CD4-positive, alpha-beta T cell treated with Interleukin-6 for 4 hours (primary cell): Measurements from ENCODE around the gene OR4C12.
"Not testable (repeated sequence)": the region's sequence is repeated elsewhere in the genome, so short reads cannot be mapped to it uniquely, and the experiment has no call there.

Source experiments
- DNase-seq: peaks from one replicate; pipeline ENCODE4 v3.0.0-alpha.2; 2020; ENCODE audit warnings: mixed read lengths

OR4C12 gene

DNA sequence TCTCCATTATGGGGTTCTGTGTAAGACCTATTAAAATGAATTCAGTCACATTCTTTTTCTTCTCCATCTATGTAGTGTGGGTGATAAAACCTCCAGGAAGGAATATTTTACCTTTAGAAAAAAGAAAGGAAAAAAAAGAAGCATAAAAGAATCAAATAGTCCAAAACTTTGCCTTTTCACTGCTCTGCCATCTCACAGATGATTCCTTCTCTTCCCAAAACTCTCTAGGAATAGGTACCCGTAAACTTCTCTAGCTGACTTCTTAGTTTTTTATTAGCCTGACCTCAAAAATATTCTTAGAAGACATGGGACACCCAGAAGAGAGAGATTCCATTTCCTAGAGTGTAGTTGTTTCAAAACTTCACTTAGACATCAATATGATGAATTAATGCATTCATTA is at the start of gene OR4C12:
TSS of gene OR4C12 (minus strand) at position 101 of the 400 bp plus-strand sequence. CDS start at position 67, 34 bp downstream.
- DNase-seq, result not testable (repeated sequence)

GRCh38 chr11:50030193-50030592 is 47.9 kb upstream of the OR4C12 start:
- DNase-seq, result no peak

GRCh38 chr11:49995565-49995964 is 13.2 kb upstream of the OR4C12 start:
- no peak for DNase-seq

DNA sequence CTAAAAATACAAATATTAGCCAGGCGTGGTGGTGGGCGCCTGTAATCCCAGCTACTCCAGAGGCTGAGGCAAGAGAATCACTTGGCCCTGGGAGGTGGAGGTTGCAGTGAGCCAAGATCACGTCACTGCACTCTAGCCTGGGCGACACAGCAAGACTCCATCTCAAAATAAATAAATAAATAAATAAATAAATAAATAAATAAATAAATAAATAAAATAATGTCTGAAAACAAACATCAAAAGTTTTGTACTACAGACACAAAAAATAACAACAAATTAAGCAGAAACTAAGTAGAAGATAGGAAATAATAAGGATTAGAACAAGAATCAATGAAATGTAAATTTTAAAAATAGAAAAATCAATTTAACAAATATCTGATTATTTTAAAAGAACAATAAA is 8.9 kb downstream of the OR4C12 start:
- DNase-seq, result not testable (repeated sequence)

GRCh38 chr11:49952091-49952490 is 30.2 kb downstream of the OR4C12 start, which contains the start of gene OR4C13:
Gene OR4C13 (plus strand): TSS chr11:49952391. CDS start chr11:49952423, 32 bp downstream.
- no peak for DNase-seq

DNA sequence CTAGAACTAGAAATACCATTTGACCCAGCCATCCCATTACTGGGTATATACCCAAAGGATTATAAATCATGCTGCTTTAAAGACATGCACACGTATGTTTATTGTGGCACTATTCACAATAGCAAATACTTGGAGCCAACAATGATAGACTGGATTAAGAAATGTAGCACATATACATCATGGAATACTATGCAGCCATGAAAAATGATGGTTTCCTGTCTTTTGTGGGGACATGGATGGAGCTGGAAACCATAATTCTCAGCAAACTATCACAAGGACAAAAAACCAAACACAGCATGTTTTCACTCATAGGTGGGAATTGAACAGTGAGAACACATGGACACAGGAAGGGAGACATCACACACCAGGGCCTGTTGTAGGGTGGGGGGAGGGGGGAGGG is 33.6 kb downstream of the OR4C12 start:
- not testable (repeated sequence) for DNase-seq
